ENCODE measurements around the gene MOV10L1.
"Not testable (repeated sequence)": the region's sequence is repeated elsewhere in the genome, so short reads cannot be mapped to it uniquely, and the experiment has no call there.

MOV10L1 gene

GRCh38 chr22:50141462-50141861 lies 51.7 kb downstream of the MOV10L1 start:
- DNase-seq = no peak

GRCh38 chr22:50141891-50142363 lies 52.1 kb downstream of the MOV10L1 start:
- no peak for DNase-seq

- no peak for DNase-seq
Observed at GRCh38 chr22:50143096-50143495, 53.3 kb downstream of the MOV10L1 start.

- no peak for DNase-seq
Observed at GRCh38 chr22:50144005-50144614, 54.3 kb downstream of the MOV10L1 start.

GRCh38 chr22:50145721-50146438 lies 56.1 kb downstream of the MOV10L1 start:
- no peak for DNase-seq

- peak; percentile 24 for DNase-seq
Observed at GRCh38 chr22:50146439-50147238, 56.8 kb downstream of the MOV10L1 start.

- not testable (repeated sequence) for DNase-seq
Observed at GRCh38 chr22:50147258-50148165, 57.7 kb downstream of the MOV10L1 start.

GRCh38 chr22:50148166-50148500 lies 58.3 kb downstream of the MOV10L1 start:
- DNase-seq = no peak

GRCh38 chr22:50148991-50149721 lies 59.4 kb downstream of the MOV10L1 start:
- DNase-seq = peak; percentile 80

- no peak for DNase-seq
Observed at GRCh38 chr22:50150161-50151129, 60.6 kb downstream of the MOV10L1 start.

GRCh38 chr22:50151571-50152537 lies 62.0 kb downstream of the MOV10L1 start:
- no peak for DNase-seq

GRCh38 chr22:50153056-50153755 lies 63.4 kb downstream of the MOV10L1 start:
- no peak for DNase-seq

GRCh38 chr22:50153756-50154140 lies 63.9 kb downstream of the MOV10L1 start:
- DNase-seq = no peak

- DNase-seq = no peak
Observed at GRCh38 chr22:50157709-50158375, 68.0 kb downstream of the MOV10L1 start.

GRCh38 chr22:50160947-50161346 lies 71.1 kb downstream of the MOV10L1 start:
- DNase-seq = no peak

- DNase-seq = no peak
Observed at GRCh38 chr22:50161508-50162390, 71.9 kb downstream of the MOV10L1 start.

- DNase-seq = no peak
Observed at GRCh38 chr22:50162391-50162956, 72.7 kb downstream of the MOV10L1 start.
